ENCODE measurements around the gene ZFR2.
"Not testable (repeated sequence)": the region's sequence is repeated elsewhere in the genome, so short reads cannot be mapped to it uniquely, and the experiment has no call there.

GRCh38 chr19:3758297-3758696 is 110.5 kb downstream of the ZFR2 start:
- TF ChIP-seq CTCF (IDR thresholded peaks at IDR 0.05); RAD21 (IDR thresholded peaks at IDR 0.05; ENCODE audit: low read length); EP300 (IDR thresholded peaks at IDR 0.05; ENCODE audit: borderline replicate concordance in 1 of 2, low read depth in 1 of 2, low read length in 1 of 2); NFIC (IDR thresholded peaks at IDR 0.05; ENCODE audit: borderline replicate concordance); YY1 (IDR thresholded peaks at IDR 0.05; ENCODE audit: low read depth): not testable (repeated sequence)
